ENCODE data around the gene TFIP11. TPM values are rescaled to one million over a fixed set of nuclear protein-coding genes. Genes with fewer than 3 reads are reported as not detected.

Gene TFIP11
- total and polyA plus RNA-seq, 2 of the 8 experiments (the other 6 are each of a cell fraction or from before 2014, with no cell fraction given) = 18.1 to 28.3 TPM

- Histone ChIP-seq H2AK5ac (ENCODE audit: low read depth, low read length) (no peak overlapping the region), H3K9me3 (ENCODE audit: insufficient read depth in 2 of 2, low read depth in 1 of 2, low read length in 1 of 2) (no peaks in the 10 kb centered on the region), H2BK15ac (ENCODE audit: low read length) (no peak overlapping the region), H3K23me2 (ENCODE audit: low read depth, low read length) (no peaks in the 10 kb centered on the region; the same call in 1 of the 2 replicates), H4K8ac (ENCODE audit: extremely low read depth, insufficient read depth, low read length) (no peak overlapping the region), H2AFZ (ENCODE audit: low read length) (no peak overlapping the region), H3K23ac (ENCODE audit: insufficient read length) (no peak overlapping the region), H2BK12ac (ENCODE audit: low read depth, low read length) (no peak overlapping the region), H3K14ac (ENCODE audit: insufficient read length) (no peak overlapping the region), H3K4ac (replicated peaks; ENCODE audit: insufficient read length, low read depth, low read length) (no peak overlapping the region), H2BK5ac (ENCODE audit: low read depth, low read length) (no peak overlapping the region), H3K79me2 (ENCODE audit: control insufficient read depth in 1 of 2, insufficient read depth in 2 of 2, low read length in 2 of 2) (no peaks in the 10 kb centered on the region), H4K20me1 (replicated peaks in 1 of 2; ENCODE audit: control insufficient read depth in 1 of 2, insufficient read depth in 2 of 2, low read length in 2 of 2) (peaks cover 0 to 2% of the 10 kb centered on the region in 2 experiments), H3K9ac (replicated peaks in 1 of 4; ENCODE audit: extremely low read depth in 1 of 4, low read depth in 3 of 4, low read length in 3 of 4) (no peak overlapping the region), H2BK120ac (replicated peaks; ENCODE audit: low read depth, low read length) (no peak overlapping the region), H3K4me3 (ENCODE audit: extremely low read depth in 1 of 4, insufficient read depth in 2 of 4, low read depth in 3 of 4, low read length in 4 of 4) (no peak overlapping the region), H3K27me3 (replicated peaks in 1 of 4; ENCODE audit: control insufficient read depth in 3 of 4, extremely low read depth in 1 of 4, insufficient read depth in 3 of 4, low read length in 3 of 4) (no peaks in the 10 kb centered on the region), H3K56ac (replicated peaks; ENCODE audit: insufficient read length, low read depth, low read length) (no peak overlapping the region), H4K91ac (replicated peaks; ENCODE audit: insufficient read length, low read length) (no peak overlapping the region), H4K5ac (ENCODE audit: insufficient read length, low read depth, low read length) (no peak overlapping the region), H3K4me2 (ENCODE audit: insufficient read depth in 1 of 2, low read depth in 2 of 2, low read length in 2 of 2) (no peak overlapping the region), H3K27ac (ENCODE audit: low read depth, low read length) (no peak overlapping the region), H3K18ac (ENCODE audit: extremely low read depth, low read length) (no peak overlapping the region), H3K79me1 (ENCODE audit: low read depth, low read length) (no peaks in the 10 kb centered on the region), H3K4me1 (replicated peaks in 1 of 4; ENCODE audit: control insufficient read depth in 3 of 4, insufficient read depth in 4 of 4, low read length in 3 of 4) (no peaks in the 10 kb centered on the region), H3K36me3 (ENCODE audit: control insufficient read depth in 2 of 4, insufficient read depth in 4 of 4, low read length in 3 of 4) (peaks cover 23 to 70% (median 55%) of the 10 kb centered on the region in 4 experiments), H2BK20ac (ENCODE audit: low read length) (no peak overlapping the region)
- FAIRE-seq (no peak), DNase-seq (ENCODE audit: low read depth in 1 of 2, low spot score in 2 of 2) (no peak)
- CTCF ChIA-PET (ENCODE audit: partially characterized antibody) = interaction anchor here (1.3 to 2.4 kb wide), 3 partner anchors 9 to 32 kb away, joined by 3 to 8 read pairs (median 7); no protein-coding TSS in a partner anchor
- POLR2A ChIA-PET (ENCODE audit: partially characterized antibody) = interaction anchor here (1.2 to 2.7 kb wide), 2 partner anchors 12 to 26 kb away, joined by 3 to 9 read pairs; partner anchors contain the start of genes HPS4 and SRRD
- TF ChIP-seq CBX8 (IDR thresholded peaks at IDR 0.05; ENCODE audit: borderline replicate concordance, low read depth, low read length) (no peak), RFX5 (IDR thresholded peaks at IDR 0.05; ENCODE audit: borderline replicate concordance, low read depth, low read length) (no peak), SIRT6 (IDR thresholded peaks at IDR 0.05; ENCODE audit: low read length) (no peak), TCF12 (IDR thresholded peaks at IDR 0.05; ENCODE audit: low read depth, low read length) (no peak), TAF1 (IDR thresholded peaks at IDR 0.05; ENCODE audit: low read depth, low read length) (no peak), SUZ12 (IDR thresholded peaks at IDR 0.05; ENCODE audit: low read length) (no peak), CTBP2 (IDR thresholded peaks at IDR 0.05; ENCODE audit: borderline replicate concordance, insufficient read depth, insufficient read length, low read length) (no peak), CBX5 (IDR thresholded peaks at IDR 0.05; ENCODE audit: low read depth, low read length) (no peak), TAF7 (optimal IDR thresholded peaks at IDR 0.05; ENCODE audit: borderline replicate concordance, low read depth, low read length) (no peak), HDAC2 (IDR thresholded peaks at IDR 0.05; ENCODE audit: borderline replicate concordance in 1 of 2, low read depth in 2 of 2, low read length in 2 of 2) (no peak), JUND (IDR thresholded peaks at IDR 0.05; ENCODE audit: low read length) (no peak)
- 94% methylated on average over 2 of the region's 2 CpGs; no CpG with 5 or more reads in 1 of the 2 experiments for WGBS, 2 experiments (ENCODE audit: extremely low coverage in 1 of 2, insufficient coverage in 1 of 2, insufficient read length in 1 of 2, insufficient replicate concordance in 2 of 2, low coverage in 1 of 2, low lambda C conversion rate in 2 of 2, missing lambda C conversion rate in 1 of 2)
Observed at GRCh38 chr22:26470807-26471206, 41.5 kb downstream of the TFIP11 start.
